Liver (tissue), 9 donors: Measurements from ENCODE around the gene DAGLA. TPM values are rescaled to one million over a fixed set of nuclear protein-coding genes. Genes with fewer than 3 reads are reported as not detected.

Experiments
- DNase-seq: peaks from one replicate; pipeline ENCODE4 v3.0.0-alpha.2; 2017; ENCODE audit warnings: low spot score
- H3K27ac ChIP-seq, 2 donors: one replicate each; pipeline ENCODE4 v1.7.0; 2013; ENCODE audit warnings: inconsistent platforms in 2 of 2, low read length in 2 of 2, control low read depth in 1 of 2, low read depth in 1 of 2, mild to moderate bottlenecking in 1 of 2
- H3K27me3 ChIP-seq, 4 donors: one replicate each; pipeline versions ENCODE4 v1.6.1 to v1.7.0; 2013; ENCODE audit warnings: low read length in 3 of 4, inconsistent platforms in 1 of 4, mild to moderate bottlenecking in 1 of 4, moderate library complexity in 1 of 4; ENCODE audit not compliant: control insufficient read depth in 4 of 4, insufficient read depth in 4 of 4
- H3K36me3 ChIP-seq, 4 donors: one replicate each; pipeline versions ENCODE4 v1.6.1 to v1.7.0; 2013; ENCODE audit warnings: low read length in 3 of 4, mild to moderate bottlenecking in 3 of 4, low read depth in 1 of 4, moderate library complexity in 1 of 4; ENCODE audit not compliant: control insufficient read depth in 4 of 4, insufficient read depth in 3 of 4
- H3K4me1 ChIP-seq, 4 donors: one replicate each; pipeline versions ENCODE4 v1.6.1 to v1.7.0; 2013; ENCODE audit warnings: low read length in 3 of 4, mild to moderate bottlenecking in 3 of 4, moderate library complexity in 1 of 4; ENCODE audit not compliant: control insufficient read depth in 4 of 4, insufficient read depth in 4 of 4
- H3K4me3 ChIP-seq, 3 donors: one replicate each; pipeline versions ENCODE4 v1.6.1 to v1.7.0; 2013; ENCODE audit warnings: low read length in 3 of 3, control low read depth in 1 of 3, low read depth in 1 of 3, mild to moderate bottlenecking in 1 of 3
- H3K9ac ChIP-seq, 2 donors: one replicate each; pipeline ENCODE4 v1.7.0; 2013; ENCODE audit warnings: low read length in 2 of 2, mild to moderate bottlenecking in 2 of 2, moderate library complexity in 2 of 2, control low read depth in 1 of 2, low read depth in 1 of 2
- H3K9me3 ChIP-seq, 4 donors: one replicate each; pipeline versions ENCODE4 v1.6.1 to v1.7.0; 2013; ENCODE audit warnings: low read length in 3 of 4; ENCODE audit not compliant: control insufficient read depth in 4 of 4
- ATF3 ChIP-seq: IDR thresholded peaks from 2 replicates; pipeline ENCODE4 v1.6.1; 2016; ENCODE audit warnings: antibody characterized with exemption
- CTCF ChIP-seq: fragments of 150-350 bp; IDR thresholded peaks from 2 replicates; pipeline ENCODE4 v1.5.1; 2017; ENCODE audit warnings: improper control_type of control experiment, low read depth, low read length; ENCODE audit not compliant: missing input control
- EGR1 ChIP-seq, 2 donors: IDR thresholded peaks; 2 replicates each; pipeline ENCODE4 v1.6.1; 2016 to 2018; ENCODE audit warnings: antibody characterized with exemption in 2 of 2, low read depth in 2 of 2
- FOXA2 ChIP-seq: IDR thresholded peaks from 2 replicates; pipeline ENCODE4 v1.6.1; 2016; ENCODE audit warnings: antibody characterized with exemption
- GABPA ChIP-seq, 2 donors: IDR thresholded peaks in 1 of 2; conservative IDR thresholded peaks in 1 of 2; 2 replicates each; pipeline ENCODE4 v1.6.1; 2016; ENCODE audit warnings: antibody characterized with exemption in 2 of 2, mild to moderate bottlenecking in 1 of 2, moderate library complexity in 1 of 2
- HNF4A ChIP-seq, 2 donors: conservative IDR thresholded peaks; 2 replicates each; pipeline ENCODE4 v1.6.1; 2016; ENCODE audit warnings: antibody characterized with exemption in 2 of 2, mild to moderate bottlenecking in 2 of 2
- JUND ChIP-seq, 2 donors: IDR thresholded peaks; 2 replicates each; pipeline ENCODE4 v1.6.1; 2016; ENCODE audit warnings: antibody characterized with exemption in 2 of 2
- NR2F2 ChIP-seq: IDR thresholded peaks from 2 replicates; pipeline ENCODE4 v1.6.1; 2016; ENCODE audit warnings: antibody characterized with exemption
- RAD21 ChIP-seq, 2 donors: IDR thresholded peaks; 2 replicates each; pipeline ENCODE4 v1.6.1; 2016; ENCODE audit warnings: antibody characterized with exemption in 2 of 2, mild to moderate bottlenecking in 2 of 2
- RXRA ChIP-seq, 2 donors: IDR thresholded peaks; 2 replicates each; pipeline ENCODE4 v1.6.1; 2017 to 2018; ENCODE audit warnings: antibody characterized with exemption in 2 of 2, mild to moderate bottlenecking in 1 of 2
- SP1 ChIP-seq: IDR thresholded peaks from 2 replicates; pipeline ENCODE4 v1.6.1; 2018; ENCODE audit warnings: antibody characterized with exemption, mild to moderate bottlenecking
- TAF1 ChIP-seq: conservative IDR thresholded peaks from 2 replicates; pipeline ENCODE4 v1.6.1; 2016; ENCODE audit warnings: antibody characterized with exemption, mild to moderate bottlenecking
- YY1 ChIP-seq: IDR thresholded peaks from 2 replicates; pipeline ENCODE4 v1.6.1; 2016; ENCODE audit warnings: antibody characterized with exemption, mild to moderate bottlenecking
- ZBTB33 ChIP-seq: IDR thresholded peaks from 2 replicates; pipeline ENCODE4 v1.6.1; 2016; ENCODE audit warnings: antibody characterized with exemption
- WGBS: extraction: QIAGEN DNeasy Blood & Tissue Kit; methylation state at CpG from one replicate; pipeline ENCODE4 v1.1.7; 2013; 5-methylcytosine and 5-hydroxymethylcytosine counted together
- polyA plus RNA-seq, 2 donors: library from polyadenylated mRNA; stranded (reverse) in 1 of 2; unstranded in 1 of 2; fragments of 200-250 nt in 1 of 2; fragments of >200 nt in 1 of 2; fragmentation: Nextera tagmentation in 1 of 2; extraction: Ambion mirVana in 1 of 2; gene quantifications; one replicate each; pipeline versions ENCODE4 v1.2.1 to v1.2.3, GENCODE V29; 2013 to 2015
- total RNA-seq, 2 donors: library from RNA; depleted of rRNA; stranded (reverse); fragments of >200 nt; gene quantifications; one replicate each; pipeline ENCODE4 v1.2.3, GENCODE V29; 2014
- TF ChIP-seq, protein P1 (sequence below): IDR thresholded peaks from 2 replicates; pipeline ENCODE4 v1.6.1; 2016; ENCODE audit warnings: antibody characterized with exemption
- TF ChIP-seq, protein P2 (sequence below): IDR thresholded peaks from 2 replicates; pipeline ENCODE4 v1.6.1; 2016; ENCODE audit warnings: antibody characterized with exemption, mild to moderate bottlenecking
- donor health status: healthy.
- donor health status: healthy.
- donor health status: healthy.
- donor health status: healthy.
- donor health status: healthy.

Gene DAGLA
- total and polyA plus RNA-seq, 4 donors = 0.13 to 0.84 (median 0.60) TPM

DNA sequence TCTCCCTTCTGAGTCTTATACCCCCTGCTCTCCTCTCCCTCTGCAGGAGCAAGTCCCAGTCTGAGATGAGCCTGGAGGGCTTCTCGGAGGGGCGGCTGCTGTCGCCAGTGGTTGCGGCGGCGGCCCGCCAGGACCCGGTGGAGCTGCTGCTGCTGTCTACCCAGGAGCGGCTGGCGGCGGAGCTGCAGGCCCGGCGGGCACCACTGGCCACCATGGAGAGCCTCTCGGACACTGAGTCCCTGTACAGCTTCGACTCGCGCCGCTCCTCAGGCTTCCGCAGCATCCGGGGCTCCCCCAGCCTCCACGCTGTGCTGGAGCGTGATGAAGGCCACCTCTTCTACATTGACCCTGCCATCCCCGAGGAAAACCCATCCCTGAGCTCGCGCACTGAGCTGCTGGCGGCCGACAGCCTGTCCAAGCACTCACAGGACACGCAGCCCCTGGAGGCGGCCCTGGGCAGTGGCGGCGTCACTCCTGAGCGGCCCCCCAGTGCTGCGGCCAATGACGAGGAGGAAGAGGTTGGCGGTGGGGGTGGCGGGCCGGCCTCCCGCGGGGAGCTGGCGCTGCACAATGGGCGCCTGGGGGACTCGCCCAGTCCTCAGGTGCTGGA, 63.4 kb downstream of the DAGLA start (continued):
- no peak for TF ChIP-seq CTCF
- no peak for TF ChIP-seq ATF3

DNA sequence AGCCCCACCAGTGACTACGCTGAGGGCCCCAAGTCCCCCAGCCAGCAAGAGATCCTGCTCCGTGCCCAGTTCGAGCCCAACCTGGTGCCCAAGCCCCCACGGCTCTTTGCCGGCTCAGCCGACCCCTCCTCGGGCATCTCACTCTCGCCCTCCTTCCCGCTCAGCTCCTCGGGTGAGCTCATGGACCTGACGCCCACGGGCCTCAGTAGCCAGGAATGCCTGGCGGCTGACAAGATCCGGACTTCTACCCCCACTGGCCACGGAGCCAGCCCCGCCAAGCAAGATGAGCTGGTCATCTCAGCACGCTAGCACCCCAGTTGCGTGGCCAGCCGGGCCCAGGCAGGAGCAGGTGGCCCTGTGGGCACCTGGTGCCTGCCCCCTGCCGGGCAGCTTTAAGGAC, 64.0 kb downstream of the DAGLA start:
- no peak for DNase-seq
- 89% methylated on average over 20 of the region's 20 CpGs for WGBS
- Histone ChIP-seq H3K9ac (no peak overlapping the region), H3K9me3 (no peaks in the 10 kb centered on the region), H3K36me3 (no peaks in the 10 kb centered on the region), H3K27ac (no peak overlapping the region), H3K4me3 (no peak overlapping the region), H3K27me3 (no peaks in the 10 kb centered on the region), H3K4me1 (peaks cover 0 to 8% (median 5%) of the 10 kb centered on the region in 4 donors)
- TF ChIP-seq CTCF = no peak

GRCh38 chr11:61744609-61745156, 64.5 kb downstream of the DAGLA start:
- TF ChIP-seq, protein P1, sequence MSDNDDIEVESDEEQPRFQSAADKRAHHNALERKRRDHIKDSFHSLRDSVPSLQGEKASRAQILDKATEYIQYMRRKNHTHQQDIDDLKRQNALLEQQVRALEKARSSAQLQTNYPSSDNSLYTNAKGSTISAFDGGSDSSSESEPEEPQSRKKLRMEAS = no peak
- TF ChIP-seq TAF1 (no peak), RAD21 (IDR thresholded peaks at IDR 0.05) (no peak), YY1 (no peak), FOXA2 (no peak), CTCF (no peak), ATF3 (no peak), SP1 (no peak), GABPA (IDR thresholded peaks at IDR 0.05 in 1 of 2, conservative IDR thresholded peaks at IDR 0.05 in 1 of 2) (no peak), RXRA (IDR thresholded peaks at IDR 0.05) (no peak), HNF4A (conservative IDR thresholded peaks at IDR 0.05) (no peak), JUND (IDR thresholded peaks at IDR 0.05) (no peak), EGR1 (IDR thresholded peaks at IDR 0.05; ENCODE audit: low read depth in 2 of 2) (no peak), NR2F2 (no peak), ZBTB33 (no peak)
- TF ChIP-seq, protein P2, sequence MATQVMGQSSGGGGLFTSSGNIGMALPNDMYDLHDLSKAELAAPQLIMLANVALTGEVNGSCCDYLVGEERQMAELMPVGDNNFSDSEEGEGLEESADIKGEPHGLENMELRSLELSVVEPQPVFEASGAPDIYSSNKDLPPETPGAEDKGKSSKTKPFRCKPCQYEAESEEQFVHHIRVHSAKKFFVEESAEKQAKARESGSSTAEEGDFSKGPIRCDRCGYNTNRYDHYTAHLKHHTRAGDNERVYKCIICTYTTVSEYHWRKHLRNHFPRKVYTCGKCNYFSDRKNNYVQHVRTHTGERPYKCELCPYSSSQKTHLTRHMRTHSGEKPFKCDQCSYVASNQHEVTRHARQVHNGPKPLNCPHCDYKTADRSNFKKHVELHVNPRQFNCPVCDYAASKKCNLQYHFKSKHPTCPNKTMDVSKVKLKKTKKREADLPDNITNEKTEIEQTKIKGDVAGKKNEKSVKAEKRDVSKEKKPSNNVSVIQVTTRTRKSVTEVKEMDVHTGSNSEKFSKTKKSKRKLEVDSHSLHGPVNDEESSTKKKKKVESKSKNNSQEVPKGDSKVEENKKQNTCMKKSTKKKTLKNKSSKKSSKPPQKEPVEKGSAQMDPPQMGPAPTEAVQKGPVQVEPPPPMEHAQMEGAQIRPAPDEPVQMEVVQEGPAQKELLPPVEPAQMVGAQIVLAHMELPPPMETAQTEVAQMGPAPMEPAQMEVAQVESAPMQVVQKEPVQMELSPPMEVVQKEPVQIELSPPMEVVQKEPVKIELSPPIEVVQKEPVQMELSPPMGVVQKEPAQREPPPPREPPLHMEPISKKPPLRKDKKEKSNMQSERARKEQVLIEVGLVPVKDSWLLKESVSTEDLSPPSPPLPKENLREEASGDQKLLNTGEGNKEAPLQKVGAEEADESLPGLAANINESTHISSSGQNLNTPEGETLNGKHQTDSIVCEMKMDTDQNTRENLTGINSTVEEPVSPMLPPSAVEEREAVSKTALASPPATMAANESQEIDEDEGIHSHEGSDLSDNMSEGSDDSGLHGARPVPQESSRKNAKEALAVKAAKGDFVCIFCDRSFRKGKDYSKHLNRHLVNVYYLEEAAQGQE = no peak
- no peaks in the 10 kb centered on the region for H3K9me3 ChIP-seq
- no peak overlapping the region for H3K27ac ChIP-seq
- no peaks in the 10 kb centered on the region for H3K36me3 ChIP-seq
- no peak overlapping the region for H3K9ac ChIP-seq
- no peak overlapping the region for H3K4me3 ChIP-seq
- 86% methylated on average over 10 of the region's 10 CpGs for WGBS
- no peaks in the 10 kb centered on the region for H3K27me3 ChIP-seq
- no peak for DNase-seq
- H3K4me1 ChIP-seq = peaks cover 0 to 8% (median 5%) of the 10 kb centered on the region in 4 donors
